Immature natural killer cell (primary cell): ENCODE data around the gene PTPRD. TPM values are rescaled to one million over a fixed set of nuclear protein-coding genes. Genes with fewer than 3 reads are reported as not detected.

ENCODE experiments used
- DNase-seq, 3 donors: peaks; one replicate each; pipeline ENCODE4 v3.0.0; 2022; ENCODE audit warnings: mixed read lengths in 1 of 3
- H3K27ac Mint-ChIP-seq, 6 donors: one replicate each; pipeline ENCODE4 v1.8.0; 2020; ENCODE audit warnings: mixed read lengths in 6 of 6, mild to moderate bottlenecking in 5 of 6, inconsistent platforms in 4 of 6, moderate library complexity in 3 of 6
- H3K27me3 Mint-ChIP-seq, 3 donors: one replicate each; pipeline ENCODE4 v1.8.0; 2020 to 2021; ENCODE audit warnings: low read depth in 3 of 3, mild to moderate bottlenecking in 3 of 3, mixed read lengths in 3 of 3, moderate library complexity in 3 of 3, inconsistent platforms in 1 of 3
- H3K36me3 Mint-ChIP-seq, 3 donors: one replicate each; pipeline ENCODE4 v1.8.0; 2020; ENCODE audit warnings: mixed read lengths in 3 of 3, inconsistent platforms in 2 of 3, mild to moderate bottlenecking in 2 of 3
- H3K4me1 Mint-ChIP-seq, 2 donors: one replicate each; pipeline ENCODE4 v1.8.0; 2020; ENCODE audit warnings: inconsistent platforms in 2 of 2, mild to moderate bottlenecking in 2 of 2, mixed read lengths in 2 of 2, moderate library complexity in 1 of 2
- H3K4me3 Mint-ChIP-seq, 5 donors: one replicate each; pipeline ENCODE4 v1.8.0; 2020; ENCODE audit warnings: mild to moderate bottlenecking in 5 of 5, mixed read lengths in 5 of 5, inconsistent platforms in 3 of 5, moderate library complexity in 3 of 5
- H3K9me3 Mint-ChIP-seq, 6 donors: one replicate each; pipeline ENCODE4 v1.8.0; 2020; ENCODE audit warnings: mild to moderate bottlenecking in 6 of 6, mixed read lengths in 6 of 6, inconsistent platforms in 4 of 6, moderate library complexity in 3 of 6
- polyA plus RNA-seq, 3 donors: library from polyadenylated mRNA; unstranded; fragments of 300-500 nt; fragmentation: Illumina TruSeq; gene quantifications; one replicate each; pipeline ENCODE4 v1.2.3, GENCODE V29; 2021

Gene PTPRD
- polyA plus RNA-seq, 3 donors from 2014 or later = not detected

GRCh38 chr9:10148796-10149195, 464.0 kb downstream of the PTPRD start:
- H3K27me3 Mint-ChIP-seq = peaks cover 0 to 1% (median 0%) of the 10 kb centered on the region in 3 donors
- peaks cover 3 to 39% (median 13%) of the 10 kb centered on the region in 6 donors for H3K9me3 Mint-ChIP-seq
- no peak overlapping the region for H3K4me3 Mint-ChIP-seq
- H3K36me3 Mint-ChIP-seq = no peaks in the 10 kb centered on the region
- H3K4me1 Mint-ChIP-seq = no peaks in the 10 kb centered on the region
- no peak overlapping the region for H3K27ac Mint-ChIP-seq
- DNase-seq = no peak

GRCh38 chr9:10146517-10147331, 466.1 kb downstream of the PTPRD start:
- H3K27ac Mint-ChIP-seq = no peak overlapping the region
- no peaks in the 10 kb centered on the region for H3K36me3 Mint-ChIP-seq
- H3K27me3 Mint-ChIP-seq = peaks cover 0 to 1% (median 0%) of the 10 kb centered on the region in 3 donors
- no peak for DNase-seq
- H3K9me3 Mint-ChIP-seq = peaks cover 2 to 39% (median 9%) of the 10 kb centered on the region in 6 donors
- no peak overlapping the region for H3K4me3 Mint-ChIP-seq
- no peaks in the 10 kb centered on the region for H3K4me1 Mint-ChIP-seq

GRCh38 chr9:10144355-10144754, 468.4 kb downstream of the PTPRD start:
- peaks cover 0 to 1% (median 0%) of the 10 kb centered on the region in 3 donors for H3K27me3 Mint-ChIP-seq
- DNase-seq = no peak
- peaks cover 7 to 43% (median 15%) of the 10 kb centered on the region in 6 donors for H3K9me3 Mint-ChIP-seq
- no peak overlapping the region for H3K4me3 Mint-ChIP-seq
- no peaks in the 10 kb centered on the region for H3K4me1 Mint-ChIP-seq
- H3K36me3 Mint-ChIP-seq = peaks cover 0 to 5% (median 0%) of the 10 kb centered on the region in 3 donors
- H3K27ac Mint-ChIP-seq = no peak overlapping the region

GRCh38 chr9:10135553-10135952, 477.2 kb downstream of the PTPRD start:
- Mint-ChIP-seq H3K4me1 (no peaks in the 10 kb centered on the region), H3K36me3 (peaks cover 0 to 8% (median 5%) of the 10 kb centered on the region in 3 donors), H3K27me3 (peaks cover 0 to 2% (median 0%) of the 10 kb centered on the region in 3 donors), H3K4me3 (no peak overlapping the region), H3K27ac (no peak overlapping the region), H3K9me3 (peaks cover 20 to 69% (median 46%) of the 10 kb centered on the region in 6 donors)
- no peak for DNase-seq

- peaks cover 18 to 60% (median 41%) of the 10 kb centered on the region in 6 donors for H3K9me3 Mint-ChIP-seq
- peaks cover 0 to 2% (median 0%) of the 10 kb centered on the region in 3 donors for H3K27me3 Mint-ChIP-seq
- DNase-seq = no peak
- no peak overlapping the region for H3K27ac Mint-ChIP-seq
- peaks cover 0 to 8% (median 0%) of the 10 kb centered on the region in 3 donors for H3K36me3 Mint-ChIP-seq
- no peaks in the 10 kb centered on the region for H3K4me1 Mint-ChIP-seq
- H3K4me3 Mint-ChIP-seq = no peak overlapping the region
Observed at GRCh38 chr9:10134266-10134665, 478.5 kb downstream of the PTPRD start.

GRCh38 chr9:10130061-10130675, 482.6 kb downstream of the PTPRD start:
- H3K4me1 Mint-ChIP-seq = no peaks in the 10 kb centered on the region
- H3K27me3 Mint-ChIP-seq = peaks cover 0 to 2% (median 0%) of the 10 kb centered on the region in 3 donors
- H3K4me3 Mint-ChIP-seq = no peak overlapping the region
- peaks cover 7 to 44% (median 21%) of the 10 kb centered on the region in 6 donors for H3K9me3 Mint-ChIP-seq
- peaks cover 0 to 3% (median 0%) of the 10 kb centered on the region in 3 donors for H3K36me3 Mint-ChIP-seq
- H3K27ac Mint-ChIP-seq = no peak overlapping the region
- no peak for DNase-seq

GRCh38 chr9:10127867-10128266, 484.9 kb downstream of the PTPRD start:
- no peaks in the 10 kb centered on the region for H3K4me1 Mint-ChIP-seq
- no peak overlapping the region for H3K27ac Mint-ChIP-seq
- H3K27me3 Mint-ChIP-seq = peaks cover 0 to 2% (median 0%) of the 10 kb centered on the region in 3 donors
- peaks cover 0 to 1% (median 0%) of the 10 kb centered on the region in 3 donors for H3K36me3 Mint-ChIP-seq
- no peak overlapping the region for H3K4me3 Mint-ChIP-seq
- H3K9me3 Mint-ChIP-seq = peaks cover 8 to 36% (median 19%) of the 10 kb centered on the region in 6 donors
- DNase-seq = no peak

GRCh38 chr9:10112798-10113197, 500.0 kb downstream of the PTPRD start:
- no peak overlapping the region for H3K27ac Mint-ChIP-seq

GRCh38 chr9:10112070-10112469, 500.7 kb downstream of the PTPRD start:
- Mint-ChIP-seq H3K9me3 (peaks cover 0 to 59% (median 13%) of the 10 kb centered on the region in 6 donors), H3K27ac (no peak overlapping the region), H3K27me3 (no peaks in the 10 kb centered on the region), H3K4me1 (no peaks in the 10 kb centered on the region), H3K36me3 (no peaks in the 10 kb centered on the region), H3K4me3 (no peak overlapping the region)
- DNase-seq = no peak

More at GRCh38 chr9:10112798-10113197, 500.0 kb downstream of the PTPRD start:
- DNase-seq = no peak
- peaks cover 0 to 57% (median 11%) of the 10 kb centered on the region in 6 donors for H3K9me3 Mint-ChIP-seq
- no peaks in the 10 kb centered on the region for H3K36me3 Mint-ChIP-seq
- no peak overlapping the region for H3K4me3 Mint-ChIP-seq
- no peaks in the 10 kb centered on the region for H3K4me1 Mint-ChIP-seq
- H3K27me3 Mint-ChIP-seq = no peaks in the 10 kb centered on the region

- H3K4me1 Mint-ChIP-seq = no peaks in the 10 kb centered on the region
- peaks cover 6 to 57% (median 19%) of the 10 kb centered on the region in 6 donors for H3K9me3 Mint-ChIP-seq
- no peaks in the 10 kb centered on the region for H3K27me3 Mint-ChIP-seq
- DNase-seq = no peak
- H3K4me3 Mint-ChIP-seq = no peak overlapping the region
- H3K36me3 Mint-ChIP-seq = no peaks in the 10 kb centered on the region
- H3K27ac Mint-ChIP-seq = no peak overlapping the region
Observed at GRCh38 chr9:10108815-10109214, 504.0 kb downstream of the PTPRD start.

GRCh38 chr9:10104774-10105173, 508.0 kb downstream of the PTPRD start:
- Mint-ChIP-seq H3K36me3 (no peaks in the 10 kb centered on the region), H3K4me1 (no peaks in the 10 kb centered on the region), H3K4me3 (no peak overlapping the region), H3K9me3 (peaks cover 8 to 35% (median 15%) of the 10 kb centered on the region in 6 donors), H3K27ac (no peak overlapping the region), H3K27me3 (no peaks in the 10 kb centered on the region)
- no peak for DNase-seq

GRCh38 chr9:10095208-10095607, 517.6 kb downstream of the PTPRD start:
- Mint-ChIP-seq H3K4me3 (no peak overlapping the region), H3K4me1 (no peaks in the 10 kb centered on the region), H3K27me3 (no peaks in the 10 kb centered on the region), H3K27ac (no peak overlapping the region), H3K36me3 (no peaks in the 10 kb centered on the region), H3K9me3 (peaks cover 13 to 31% (median 20%) of the 10 kb centered on the region in 6 donors)
- DNase-seq = no peak

- H3K4me3 Mint-ChIP-seq = no peak overlapping the region
- H3K27me3 Mint-ChIP-seq = no peaks in the 10 kb centered on the region
- peaks cover 12 to 33% (median 20%) of the 10 kb centered on the region in 6 donors for H3K9me3 Mint-ChIP-seq
- no peak overlapping the region for H3K27ac Mint-ChIP-seq
- DNase-seq = no peak
- no peaks in the 10 kb centered on the region for H3K4me1 Mint-ChIP-seq
- no peaks in the 10 kb centered on the region for H3K36me3 Mint-ChIP-seq
Observed at GRCh38 chr9:10094563-10094962, 518.2 kb downstream of the PTPRD start.

GRCh38 chr9:10080012-10080411, 532.8 kb downstream of the PTPRD start:
- Mint-ChIP-seq H3K4me3 (no peak overlapping the region), H3K36me3 (no peaks in the 10 kb centered on the region), H3K9me3 (peaks cover 7 to 58% (median 12%) of the 10 kb centered on the region in 6 donors), H3K4me1 (no peaks in the 10 kb centered on the region), H3K27me3 (peaks cover 0 to 1% (median 0%) of the 10 kb centered on the region in 3 donors), H3K27ac (no peak overlapping the region)
- no peak for DNase-seq
